SIG-M5 treated with dmso at 0.1 percent for 504 hours (cell line): ENCODE results near the gene KRT26.
"Not testable (repeated sequence)": the region's sequence is repeated elsewhere in the genome, so short reads cannot be mapped to it uniquely, and the experiment has no call there.

Experiments
- DNase-seq: peaks from one replicate; lab custom pipeline; 2025; ENCODE audit not compliant: unreplicated experiment; lab: John Stamatoyannopoulos, UW

Gene KRT26

GRCh38 chr17:40795019-40795667 lies 23.1 kb upstream of the KRT26 start:
- DNase-seq: no peak

- peak; percentile 33 for DNase-seq
Observed at GRCh38 chr17:40794466-40794865, 22.5 kb upstream of the KRT26 start.

GRCh38 chr17:40793832-40794231 lies 21.8 kb upstream of the KRT26 start:
- no peak for DNase-seq

GRCh38 chr17:40791787-40792436 lies 19.9 kb upstream of the KRT26 start:
- peak; percentile 40 for DNase-seq

- no peak for DNase-seq
Observed at GRCh38 chr17:40791111-40791510, 19.1 kb upstream of the KRT26 start.

- no peak for DNase-seq
Observed at GRCh38 chr17:40782450-40782849, 10.4 kb upstream of the KRT26 start, which contains the start of gene KRT27. TSS of gene KRT27 (minus strand) at chr17:40782550. CDS start at chr17:40782493, 57 bp downstream.

- no peak for DNase-seq
Observed at GRCh38 chr17:40779181-40779909, 7.3 kb upstream of the KRT26 start.

- no peak for DNase-seq
Observed at GRCh38 chr17:40778461-40778860, 6.5 kb upstream of the KRT26 start.

GRCh38 chr17:40777971-40778370 lies 6.0 kb upstream of the KRT26 start:
- no peak for DNase-seq

- DNase-seq: no peak
Observed at GRCh38 chr17:40777459-40777858, 5.5 kb upstream of the KRT26 start.

GRCh38 chr17:40775945-40776344 lies 3.9 kb upstream of the KRT26 start:
- DNase-seq: no peak

- no peak for DNase-seq
Observed at GRCh38 chr17:40765657-40766056, 6.3 kb downstream of the KRT26 start.

- no peak for DNase-seq
Observed at GRCh38 chr17:40763752-40764151, 8.2 kb downstream of the KRT26 start.

- DNase-seq: no peak
Observed at GRCh38 chr17:40760105-40761016, 11.6 kb downstream of the KRT26 start.

- no peak for DNase-seq
Observed at GRCh38 chr17:40755231-40755630, 16.8 kb downstream of the KRT26 start, which contains the start of gene KRT25. TSS of gene KRT25 (minus strand) at chr17:40755331. CDS start at chr17:40755271, 60 bp downstream.

GRCh38 chr17:40753804-40754203 lies 18.2 kb downstream of the KRT26 start:
- DNase-seq: no peak

GRCh38 chr17:40751065-40751464 lies 20.9 kb downstream of the KRT26 start:
- DNase-seq: no peak

GRCh38 chr17:40750391-40750790 lies 21.6 kb downstream of the KRT26 start:
- DNase-seq: no peak

- DNase-seq: not testable (repeated sequence)
Observed at GRCh38 chr17:40748666-40749065, 23.3 kb downstream of the KRT26 start.

GRCh38 chr17:40738553-40738952 lies 33.4 kb downstream of the KRT26 start:
- DNase-seq: no peak

GRCh38 chr17:40735016-40735415 lies 37.0 kb downstream of the KRT26 start:
- DNase-seq: no peak
